GM12878 (cell line): Measurements from ENCODE around the gene PRRT1. TPM values are rescaled to one million over a fixed set of nuclear protein-coding genes. Genes with fewer than 3 reads are reported as not detected.

Experiments
- DPF2 ChIP-seq: fragments of 450-650 bp; IDR thresholded peaks from 2 replicates; pipeline ENCODE4 v1.6.1; 2017; ENCODE audit warnings: mild to moderate bottlenecking
- HDGF ChIP-seq: fragments of 450-650 bp; IDR thresholded peaks from 2 replicates; pipeline ENCODE4 v1.6.1; 2016; ENCODE audit warnings: antibody characterized with exemption
- MYC ChIP-seq: IDR thresholded peaks from 2 replicates; pipeline ENCODE4 v1.6.1; 2011; ENCODE audit warnings: mild to moderate bottlenecking, low read length, moderate library complexity, inconsistent platforms; ENCODE audit not compliant: insufficient read depth, insufficient replicate concordance, insufficient read length, severe bottlenecking
- RAD51 ChIP-seq: fragments of 450-650 bp; IDR thresholded peaks from 2 replicates; pipeline ENCODE4 v1.6.1; 2016; ENCODE audit warnings: moderate library complexity, mild to moderate bottlenecking, inconsistent platforms
- RBBP5 ChIP-seq: fragments of 200-600 bp; sonication (generic); conservative IDR thresholded peaks from 2 replicates; pipeline ENCODE4 v1.6.1; 2016
- SREBF2 ChIP-seq: IDR thresholded peaks from 2 replicates; pipeline ENCODE4 v1.6.1; 2012; ENCODE audit warnings: mild to moderate bottlenecking, low read length
- polyA plus RNA-seq, 11 experiments: library from polyadenylated mRNA; depleted of rRNA in 4 of 11; unstranded in 6 of 11; stranded (reverse) in 5 of 11; fragments of >200 nt; fragmentation: Nextera tagmentation in 4 of 11; fragmentation: Illumina TruSeq in 1 of 11; extraction: Ambion mirVana in 4 of 11; extraction: Trizol in 1 of 11; gene quantifications; 1 replicate in 1 of 11; 2 replicates in 10 of 11; pipeline versions ENCODE4 v1.2.1 to v1.2.3, GENCODE V29; 2011 to 2016; ENCODE audit warnings: inconsistent platforms in 2 of 11, missing spikeins in 2 of 11, low read depth in 1 of 11
- total RNA-seq, 4 experiments: library from RNA; depleted of rRNA in 3 of 4; stranded (reverse); fragments of >200 nt in 3 of 4; fragmentation: Illumina TruSeq in 1 of 4; extraction: Trizol in 1 of 4; gene quantifications; 2 replicates each; pipeline versions ENCODE4 v1.2.1 to v1.2.3, GENCODE V29; 2013 to 2021
- TF ChIP-seq, protein P1 (sequence below): fragments of 450-650 bp; formaldehyde crosslinking; IDR thresholded peaks from 2 replicates; pipeline ENCODE4 v1.5.0; 2022; ENCODE audit warnings: mild to moderate bottlenecking, missing genetic modification characterization
- TF ChIP-seq, protein P2 (sequence below): fragments of 150-350 bp; IDR thresholded peaks from 2 replicates; pipeline ENCODE4 v1.6.1; 2014; ENCODE audit warnings: mild to moderate bottlenecking, low read depth, low read length
- TF ChIP-seq, protein P3 (sequence below): fragments of 450-650 bp; formaldehyde crosslinking; IDR thresholded peaks from 2 replicates; pipeline ENCODE4 v1.4.0; 2020; ENCODE audit warnings: mild to moderate bottlenecking, moderate library complexity
- TF ChIP-seq, protein P4 (sequence below): fragments of 450-650 bp; IDR thresholded peaks from 2 replicates; pipeline ENCODE4 v1.6.1; 2016; ENCODE audit warnings: mild to moderate bottlenecking, moderate library complexity, borderline replicate concordance
- TF ChIP-seq, protein P5 (sequence below): fragments of 150-350 bp; IDR thresholded peaks from 2 replicates; pipeline ENCODE4 v1.6.1; 2016; ENCODE audit warnings: low read depth, low read length

The PRRT1 gene
- total and polyA plus RNA-seq, 10 of the 15 experiments (the other 5 are each of a cell fraction or from before 2014, with no cell fraction given): 0.04 to 0.15 (median 0.10) TPM; not detected in 6

DNA sequence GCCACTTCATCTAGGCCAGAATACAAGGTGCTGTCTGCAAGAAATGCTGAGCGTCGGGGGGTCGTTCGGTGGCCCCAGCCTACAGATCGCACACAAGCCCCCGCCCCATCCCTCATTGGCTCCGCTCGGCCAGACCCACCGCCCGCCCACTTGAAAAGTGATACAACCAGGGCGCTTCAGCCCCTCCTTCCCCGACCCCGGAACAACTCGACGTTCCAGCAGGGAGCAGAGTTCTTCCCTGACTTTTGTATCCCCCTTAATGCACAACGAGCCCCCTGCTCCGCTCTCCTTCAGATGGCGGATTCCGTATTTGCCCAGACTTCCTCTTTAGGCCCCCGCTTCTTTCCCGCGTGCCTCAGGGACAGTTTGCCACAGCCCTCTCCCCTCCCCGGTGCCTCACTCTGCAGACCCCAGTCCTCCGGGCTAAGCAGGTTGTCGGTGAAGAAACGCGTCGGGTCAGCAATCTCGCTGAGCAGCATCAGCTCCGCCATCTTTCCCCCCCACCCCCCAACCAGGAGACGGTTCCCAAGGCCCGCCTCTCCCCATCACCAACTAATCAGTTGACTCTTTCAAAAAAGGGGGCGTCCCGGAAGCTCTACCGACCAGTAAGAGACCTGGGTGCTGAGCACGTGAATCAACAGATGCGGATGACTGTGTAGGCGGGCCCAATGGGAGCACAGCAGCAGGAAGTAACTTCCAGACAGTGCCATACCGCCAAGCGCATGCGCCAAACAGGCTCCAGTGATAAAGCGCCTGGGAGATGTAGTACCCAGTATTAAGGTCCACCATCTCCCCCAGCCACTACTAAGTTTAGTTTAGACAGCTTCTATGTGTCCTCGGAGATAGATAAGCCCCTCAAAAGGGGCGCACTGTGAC lies 23.8 kb downstream of the PRRT1 start, which contains the start of gene ATF6B (continued):
- TF ChIP-seq, protein P1, sequence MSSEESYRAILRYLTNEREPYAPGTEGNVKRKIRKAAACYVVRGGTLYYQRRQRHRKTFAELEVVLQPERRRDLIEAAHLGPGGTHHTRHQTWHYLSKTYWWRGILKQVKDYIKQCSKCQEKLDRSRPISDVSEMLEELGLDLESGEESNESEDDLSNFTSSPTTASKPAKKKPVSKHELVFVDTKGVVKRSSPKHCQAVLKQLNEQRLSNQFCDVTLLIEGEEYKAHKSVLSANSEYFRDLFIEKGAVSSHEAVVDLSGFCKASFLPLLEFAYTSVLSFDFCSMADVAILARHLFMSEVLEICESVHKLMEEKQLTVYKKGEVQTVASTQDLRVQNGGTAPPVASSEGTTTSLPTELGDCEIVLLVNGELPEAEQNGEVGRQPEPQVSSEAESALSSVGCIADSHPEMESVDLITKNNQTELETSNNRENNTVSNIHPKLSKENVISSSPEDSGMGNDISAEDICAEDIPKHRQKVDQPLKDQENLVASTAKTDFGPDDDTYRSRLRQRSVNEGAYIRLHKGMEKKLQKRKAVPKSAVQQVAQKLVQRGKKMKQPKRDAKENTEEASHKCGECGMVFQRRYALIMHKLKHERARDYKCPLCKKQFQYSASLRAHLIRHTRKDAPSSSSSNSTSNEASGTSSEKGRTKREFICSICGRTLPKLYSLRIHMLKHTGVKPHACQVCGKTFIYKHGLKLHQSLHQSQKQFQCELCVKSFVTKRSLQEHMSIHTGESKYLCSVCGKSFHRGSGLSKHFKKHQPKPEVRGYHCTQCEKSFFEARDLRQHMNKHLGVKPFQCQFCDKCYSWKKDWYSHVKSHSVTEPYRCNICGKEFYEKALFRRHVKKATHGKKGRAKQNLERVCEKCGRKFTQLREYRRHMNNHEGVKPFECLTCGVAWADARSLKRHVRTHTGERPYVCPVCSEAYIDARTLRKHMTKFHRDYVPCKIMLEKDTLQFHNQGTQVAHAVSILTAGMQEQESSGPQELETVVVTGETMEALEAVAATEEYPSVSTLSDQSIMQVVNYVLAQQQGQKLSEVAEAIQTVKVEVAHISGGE: no peak
- TF ChIP-seq, protein P2, sequence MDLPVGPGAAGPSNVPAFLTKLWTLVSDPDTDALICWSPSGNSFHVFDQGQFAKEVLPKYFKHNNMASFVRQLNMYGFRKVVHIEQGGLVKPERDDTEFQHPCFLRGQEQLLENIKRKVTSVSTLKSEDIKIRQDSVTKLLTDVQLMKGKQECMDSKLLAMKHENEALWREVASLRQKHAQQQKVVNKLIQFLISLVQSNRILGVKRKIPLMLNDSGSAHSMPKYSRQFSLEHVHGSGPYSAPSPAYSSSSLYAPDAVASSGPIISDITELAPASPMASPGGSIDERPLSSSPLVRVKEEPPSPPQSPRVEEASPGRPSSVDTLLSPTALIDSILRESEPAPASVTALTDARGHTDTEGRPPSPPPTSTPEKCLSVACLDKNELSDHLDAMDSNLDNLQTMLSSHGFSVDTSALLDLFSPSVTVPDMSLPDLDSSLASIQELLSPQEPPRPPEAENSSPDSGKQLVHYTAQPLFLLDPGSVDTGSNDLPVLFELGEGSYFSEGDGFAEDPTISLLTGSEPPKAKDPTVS: no peak
- TF ChIP-seq, protein P3, sequence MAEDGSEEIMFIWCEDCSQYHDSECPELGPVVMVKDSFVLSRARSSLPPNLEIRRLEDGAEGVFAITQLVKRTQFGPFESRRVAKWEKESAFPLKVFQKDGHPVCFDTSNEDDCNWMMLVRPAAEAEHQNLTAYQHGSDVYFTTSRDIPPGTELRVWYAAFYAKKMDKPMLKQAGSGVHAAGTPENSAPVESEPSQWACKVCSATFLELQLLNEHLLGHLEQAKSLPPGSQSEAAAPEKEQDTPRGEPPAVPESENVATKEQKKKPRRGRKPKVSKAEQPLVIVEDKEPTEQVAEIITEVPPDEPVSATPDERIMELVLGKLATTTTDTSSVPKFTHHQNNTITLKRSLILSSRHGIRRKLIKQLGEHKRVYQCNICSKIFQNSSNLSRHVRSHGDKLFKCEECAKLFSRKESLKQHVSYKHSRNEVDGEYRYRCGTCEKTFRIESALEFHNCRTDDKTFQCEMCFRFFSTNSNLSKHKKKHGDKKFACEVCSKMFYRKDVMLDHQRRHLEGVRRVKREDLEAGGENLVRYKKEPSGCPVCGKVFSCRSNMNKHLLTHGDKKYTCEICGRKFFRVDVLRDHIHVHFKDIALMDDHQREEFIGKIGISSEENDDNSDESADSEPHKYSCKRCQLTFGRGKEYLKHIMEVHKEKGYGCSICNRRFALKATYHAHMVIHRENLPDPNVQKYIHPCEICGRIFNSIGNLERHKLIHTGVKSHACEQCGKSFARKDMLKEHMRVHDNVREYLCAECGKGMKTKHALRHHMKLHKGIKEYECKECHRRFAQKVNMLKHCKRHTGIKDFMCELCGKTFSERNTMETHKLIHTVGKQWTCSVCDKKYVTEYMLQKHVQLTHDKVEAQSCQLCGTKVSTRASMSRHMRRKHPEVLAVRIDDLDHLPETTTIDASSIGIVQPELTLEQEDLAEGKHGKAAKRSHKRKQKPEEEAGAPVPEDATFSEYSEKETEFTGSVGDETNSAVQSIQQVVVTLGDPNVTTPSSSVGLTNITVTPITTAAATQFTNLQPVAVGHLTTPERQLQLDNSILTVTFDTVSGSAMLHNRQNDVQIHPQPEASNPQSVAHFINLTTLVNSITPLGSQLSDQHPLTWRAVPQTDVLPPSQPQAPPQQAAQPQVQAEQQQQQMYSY (CRISPR knock-in tag): no peak
- TF ChIP-seq SREBF2: no peak
- no peak for TF ChIP-seq HDGF
- no peak for TF ChIP-seq DPF2
- TF ChIP-seq, protein P4, sequence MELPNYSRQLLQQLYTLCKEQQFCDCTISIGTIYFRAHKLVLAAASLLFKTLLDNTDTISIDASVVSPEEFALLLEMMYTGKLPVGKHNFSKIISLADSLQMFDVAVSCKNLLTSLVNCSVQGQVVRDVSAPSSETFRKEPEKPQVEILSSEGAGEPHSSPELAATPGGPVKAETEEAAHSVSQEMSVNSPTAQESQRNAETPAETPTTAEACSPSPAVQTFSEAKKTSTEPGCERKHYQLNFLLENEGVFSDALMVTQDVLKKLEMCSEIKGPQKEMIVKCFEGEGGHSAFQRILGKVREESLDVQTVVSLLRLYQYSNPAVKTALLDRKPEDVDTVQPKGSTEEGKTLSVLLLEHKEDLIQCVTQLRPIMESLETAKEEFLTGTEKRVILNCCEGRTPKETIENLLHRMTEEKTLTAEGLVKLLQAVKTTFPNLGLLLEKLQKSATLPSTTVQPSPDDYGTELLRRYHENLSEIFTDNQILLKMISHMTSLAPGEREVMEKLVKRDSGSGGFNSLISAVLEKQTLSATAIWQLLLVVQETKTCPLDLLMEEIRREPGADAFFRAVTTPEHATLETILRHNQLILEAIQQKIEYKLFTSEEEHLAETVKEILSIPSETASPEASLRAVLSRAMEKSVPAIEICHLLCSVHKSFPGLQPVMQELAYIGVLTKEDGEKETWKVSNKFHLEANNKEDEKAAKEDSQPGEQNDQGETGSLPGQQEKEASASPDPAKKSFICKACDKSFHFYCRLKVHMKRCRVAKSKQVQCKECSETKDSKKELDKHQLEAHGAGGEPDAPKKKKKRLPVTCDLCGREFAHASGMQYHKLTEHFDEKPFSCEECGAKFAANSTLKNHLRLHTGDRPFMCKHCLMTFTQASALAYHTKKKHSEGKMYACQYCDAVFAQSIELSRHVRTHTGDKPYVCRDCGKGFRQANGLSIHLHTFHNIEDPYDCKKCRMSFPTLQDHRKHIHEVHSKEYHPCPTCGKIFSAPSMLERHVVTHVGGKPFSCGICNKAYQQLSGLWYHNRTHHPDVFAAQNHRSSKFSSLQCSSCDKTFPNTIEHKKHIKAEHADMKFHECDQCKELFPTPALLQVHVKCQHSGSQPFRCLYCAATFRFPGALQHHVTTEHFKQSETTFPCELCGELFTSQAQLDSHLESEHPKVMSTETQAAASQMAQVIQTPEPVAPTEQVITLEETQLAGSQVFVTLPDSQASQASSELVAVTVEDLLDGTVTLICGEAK: peak; percentile 60; the same call in 1 of the 2 replicates
- no peak for TF ChIP-seq RBBP5
- TF ChIP-seq MYC: no peak
- peak; percentile 93 for TF ChIP-seq RAD51
- TF ChIP-seq, protein P5, sequence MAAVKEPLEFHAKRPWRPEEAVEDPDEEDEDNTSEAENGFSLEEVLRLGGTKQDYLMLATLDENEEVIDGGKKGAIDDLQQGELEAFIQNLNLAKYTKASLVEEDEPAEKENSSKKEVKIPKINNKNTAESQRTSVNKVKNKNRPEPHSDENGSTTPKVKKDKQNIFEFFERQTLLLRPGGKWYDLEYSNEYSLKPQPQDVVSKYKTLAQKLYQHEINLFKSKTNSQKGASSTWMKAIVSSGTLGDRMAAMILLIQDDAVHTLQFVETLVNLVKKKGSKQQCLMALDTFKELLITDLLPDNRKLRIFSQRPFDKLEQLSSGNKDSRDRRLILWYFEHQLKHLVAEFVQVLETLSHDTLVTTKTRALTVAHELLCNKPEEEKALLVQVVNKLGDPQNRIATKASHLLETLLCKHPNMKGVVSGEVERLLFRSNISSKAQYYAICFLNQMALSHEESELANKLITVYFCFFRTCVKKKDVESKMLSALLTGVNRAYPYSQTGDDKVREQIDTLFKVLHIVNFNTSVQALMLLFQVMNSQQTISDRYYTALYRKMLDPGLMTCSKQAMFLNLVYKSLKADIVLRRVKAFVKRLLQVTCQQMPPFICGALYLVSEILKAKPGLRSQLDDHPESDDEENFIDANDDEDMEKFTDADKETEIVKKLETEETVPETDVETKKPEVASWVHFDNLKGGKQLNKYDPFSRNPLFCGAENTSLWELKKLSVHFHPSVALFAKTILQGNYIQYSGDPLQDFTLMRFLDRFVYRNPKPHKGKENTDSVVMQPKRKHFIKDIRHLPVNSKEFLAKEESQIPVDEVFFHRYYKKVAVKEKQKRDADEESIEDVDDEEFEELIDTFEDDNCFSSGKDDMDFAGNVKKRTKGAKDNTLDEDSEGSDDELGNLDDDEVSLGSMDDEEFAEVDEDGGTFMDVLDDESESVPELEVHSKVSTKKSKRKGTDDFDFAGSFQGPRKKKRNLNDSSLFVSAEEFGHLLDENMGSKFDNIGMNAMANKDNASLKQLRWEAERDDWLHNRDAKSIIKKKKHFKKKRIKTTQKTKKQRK: peak; percentile 41; the same call in 1 of the 2 replicates
